ENCODE results near the gene ITGA4.

- TF ChIP-seq REST (IDR thresholded peaks at IDR 0.05; ENCODE audit: insufficient read depth in 1 of 2, low read depth in 2 of 2, low read length in 2 of 2) (no peak), POLR2AphosphoS5 (IDR thresholded peaks at IDR 0.05; ENCODE audit: low read depth, low read length) (no peak)
These were observed 35.7 kb upstream of the ITGA4 start for GRCh38 chr2:181421464-181421863.
